ENCODE measurements around the gene SERPINI2. TPM values are rescaled to one million over a fixed set of nuclear protein-coding genes. Genes with fewer than 3 reads are reported as not detected.

The SERPINI2 gene
- total and polyA plus RNA-seq, 7 donors, result 0.27 to 0.60 TPM; not detected in 5

GRCh38 chr3:167469381-167469780 is 4.5 kb downstream of the SERPINI2 start:
- Histone ChIP-seq H3K27ac (no peak overlapping the region), H3K4me1 (no peaks in the 10 kb centered on the region), H3K36me3 (no peaks in the 10 kb centered on the region), H3K9me3 (no peaks in the 10 kb centered on the region), H3K4me3 (no peak overlapping the region), H3K27me3 (no peaks in the 10 kb centered on the region)
- DNase-seq, result no peak
- 75 to 83% methylated on average over 3 of the region's 3 CpGs for WGBS, 2 donors
- TF ChIP-seq POLR2A (IDR thresholded peaks at IDR 0.05) (no peak), POLR2AphosphoS5 (IDR thresholded peaks at IDR 0.05) (no peak), EP300 (IDR thresholded peaks at IDR 0.05) (no peak)
- TF ChIP-seq, protein P1, sequence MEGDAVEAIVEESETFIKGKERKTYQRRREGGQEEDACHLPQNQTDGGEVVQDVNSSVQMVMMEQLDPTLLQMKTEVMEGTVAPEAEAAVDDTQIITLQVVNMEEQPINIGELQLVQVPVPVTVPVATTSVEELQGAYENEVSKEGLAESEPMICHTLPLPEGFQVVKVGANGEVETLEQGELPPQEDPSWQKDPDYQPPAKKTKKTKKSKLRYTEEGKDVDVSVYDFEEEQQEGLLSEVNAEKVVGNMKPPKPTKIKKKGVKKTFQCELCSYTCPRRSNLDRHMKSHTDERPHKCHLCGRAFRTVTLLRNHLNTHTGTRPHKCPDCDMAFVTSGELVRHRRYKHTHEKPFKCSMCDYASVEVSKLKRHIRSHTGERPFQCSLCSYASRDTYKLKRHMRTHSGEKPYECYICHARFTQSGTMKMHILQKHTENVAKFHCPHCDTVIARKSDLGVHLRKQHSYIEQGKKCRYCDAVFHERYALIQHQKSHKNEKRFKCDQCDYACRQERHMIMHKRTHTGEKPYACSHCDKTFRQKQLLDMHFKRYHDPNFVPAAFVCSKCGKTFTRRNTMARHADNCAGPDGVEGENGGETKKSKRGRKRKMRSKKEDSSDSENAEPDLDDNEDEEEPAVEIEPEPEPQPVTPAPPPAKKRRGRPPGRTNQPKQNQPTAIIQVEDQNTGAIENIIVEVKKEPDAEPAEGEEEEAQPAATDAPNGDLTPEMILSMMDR (IDR thresholded peaks at IDR 0.05), result no peak
- intact Hi-C loops (cut with DNase I), result no loop called here

- Histone ChIP-seq H3K4me1 (no peaks in the 10 kb centered on the region), H3K27me3 (no peaks in the 10 kb centered on the region), H3K4me3 (no peak overlapping the region), H3K9me3 (no peaks in the 10 kb centered on the region), H3K36me3 (no peaks in the 10 kb centered on the region), H3K27ac (no peak overlapping the region)
- TF ChIP-seq, protein P1 (IDR thresholded peaks at IDR 0.05), result no peak
- no peak for TF ChIP-seq POLR2A (IDR thresholded peaks at IDR 0.05)
- no peak for TF ChIP-seq EP300 (IDR thresholded peaks at IDR 0.05)
- TF ChIP-seq POLR2AphosphoS5 (IDR thresholded peaks at IDR 0.05), result no peak
- 59 to 75% methylated on average over 5 of the region's 5 CpGs for WGBS, 2 donors
- intact Hi-C loops (cut with DNase I), result no loop called here
- no peak for DNase-seq
These were observed 5.8 kb downstream of the SERPINI2 start for GRCh38 chr3:167467848-167468611.

DNA sequence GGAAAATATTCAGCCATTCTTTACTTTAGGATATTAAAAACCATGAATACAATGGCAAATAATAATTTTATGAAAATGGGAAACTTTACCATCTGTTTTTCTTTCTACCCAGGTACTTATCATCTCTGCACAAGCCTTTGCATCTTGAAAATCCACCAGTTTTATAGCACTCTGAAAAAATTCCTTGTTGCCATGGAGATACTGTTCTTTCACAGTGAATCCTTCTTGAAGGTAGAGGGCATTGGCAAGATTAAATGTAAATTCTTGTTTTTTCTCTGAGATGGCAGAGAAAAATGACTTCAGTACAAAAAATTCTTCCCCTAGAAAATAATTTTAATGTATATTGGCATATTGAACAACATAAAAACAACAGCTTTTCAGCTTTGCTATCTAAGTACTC is 6.9 kb downstream of the SERPINI2 start:
- Histone ChIP-seq H3K27ac (no peak overlapping the region), H3K36me3 (no peaks in the 10 kb centered on the region), H3K27me3 (no peaks in the 10 kb centered on the region), H3K9me3 (no peaks in the 10 kb centered on the region), H3K4me3 (no peak overlapping the region), H3K4me1 (no peaks in the 10 kb centered on the region)
- no peak for DNase-seq
- TF ChIP-seq EP300 (IDR thresholded peaks at IDR 0.05), result no peak
- no peak for TF ChIP-seq POLR2A (IDR thresholded peaks at IDR 0.05)
- TF ChIP-seq POLR2AphosphoS5 (IDR thresholded peaks at IDR 0.05), result no peak
- TF ChIP-seq, protein P1 (IDR thresholded peaks at IDR 0.05), result no peak
- intact Hi-C loops (cut with DNase I), result no loop called here

DNA sequence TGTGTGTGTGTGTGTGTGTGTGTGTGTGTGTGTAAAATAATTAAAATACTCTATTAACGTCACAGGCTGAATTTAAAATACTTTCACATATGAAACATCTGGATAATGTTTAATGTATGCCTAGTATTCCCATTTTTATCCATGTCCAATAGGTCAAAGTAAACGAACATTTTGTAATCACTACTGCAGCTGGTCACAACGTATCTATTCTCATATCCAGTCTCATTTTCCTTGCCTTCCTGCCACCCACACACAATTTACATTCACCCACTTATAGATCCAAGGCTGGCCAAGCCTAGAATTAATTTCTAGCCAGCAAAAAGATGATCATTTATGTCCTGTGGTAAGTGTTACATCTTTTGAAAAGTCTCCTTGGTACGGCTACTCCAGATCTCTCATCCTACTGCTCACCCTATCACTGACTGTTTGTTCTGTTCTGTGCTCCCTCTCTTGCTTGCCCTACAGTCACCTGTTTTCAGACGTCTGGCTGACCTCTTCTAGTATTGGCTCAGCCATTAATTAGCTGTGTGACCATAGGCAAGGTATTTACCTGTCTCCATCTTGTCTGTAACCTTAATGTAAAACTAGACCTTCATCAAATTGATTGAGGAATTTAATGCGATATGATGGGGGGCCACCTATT is 17.6 kb downstream of the SERPINI2 start:
- H3K9me3 ChIP-seq, result no peaks in the 10 kb centered on the region
- no peak for DNase-seq
- no peak overlapping the region for H3K4me3 ChIP-seq
- no peaks in the 10 kb centered on the region for H3K36me3 ChIP-seq
- no peaks in the 10 kb centered on the region for H3K4me1 ChIP-seq
- H3K27me3 ChIP-seq, result no peaks in the 10 kb centered on the region
- TF ChIP-seq POLR2AphosphoS5 (IDR thresholded peaks at IDR 0.05), result no peak
- no peak for TF ChIP-seq EP300 (IDR thresholded peaks at IDR 0.05)
- no peak for TF ChIP-seq POLR2A (IDR thresholded peaks at IDR 0.05)
- TF ChIP-seq, protein P1 (IDR thresholded peaks at IDR 0.05), result no peak
- 69 to 74% methylated on average over 6 of the region's 6 CpGs for WGBS, 2 donors
- intact Hi-C loops (cut with DNase I), result no loop called here
- H3K27ac ChIP-seq, result no peak overlapping the region

All from sigmoid colon (tissue), 7 donors.